ENCODE measurements around the gene WDR91.

The WDR91 gene

DNA sequence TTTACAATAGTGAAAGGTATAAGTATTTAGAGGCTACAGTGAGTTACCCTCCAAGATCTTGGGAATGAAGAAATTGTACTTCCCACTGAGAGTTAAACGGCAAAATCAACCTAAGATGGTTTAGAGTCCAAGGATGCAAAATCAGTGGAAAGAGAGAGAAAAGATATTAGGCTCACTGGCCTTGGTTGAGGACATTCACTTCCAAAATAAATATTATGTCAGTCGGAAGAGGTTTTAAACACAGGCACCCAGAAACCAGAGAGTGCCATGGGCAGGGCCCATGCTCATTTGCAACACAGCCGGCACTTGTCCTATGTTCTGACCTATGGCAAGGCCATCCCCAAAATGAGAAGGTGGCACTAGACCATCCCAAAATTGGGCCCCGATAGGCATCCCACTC, 3.9 kb upstream of the WDR91 start:
- no peak overlapping the region for H3K4me3 ChIP-seq (ENCODE audit: low read depth, low read length)
- TF ChIP-seq, protein P1, sequence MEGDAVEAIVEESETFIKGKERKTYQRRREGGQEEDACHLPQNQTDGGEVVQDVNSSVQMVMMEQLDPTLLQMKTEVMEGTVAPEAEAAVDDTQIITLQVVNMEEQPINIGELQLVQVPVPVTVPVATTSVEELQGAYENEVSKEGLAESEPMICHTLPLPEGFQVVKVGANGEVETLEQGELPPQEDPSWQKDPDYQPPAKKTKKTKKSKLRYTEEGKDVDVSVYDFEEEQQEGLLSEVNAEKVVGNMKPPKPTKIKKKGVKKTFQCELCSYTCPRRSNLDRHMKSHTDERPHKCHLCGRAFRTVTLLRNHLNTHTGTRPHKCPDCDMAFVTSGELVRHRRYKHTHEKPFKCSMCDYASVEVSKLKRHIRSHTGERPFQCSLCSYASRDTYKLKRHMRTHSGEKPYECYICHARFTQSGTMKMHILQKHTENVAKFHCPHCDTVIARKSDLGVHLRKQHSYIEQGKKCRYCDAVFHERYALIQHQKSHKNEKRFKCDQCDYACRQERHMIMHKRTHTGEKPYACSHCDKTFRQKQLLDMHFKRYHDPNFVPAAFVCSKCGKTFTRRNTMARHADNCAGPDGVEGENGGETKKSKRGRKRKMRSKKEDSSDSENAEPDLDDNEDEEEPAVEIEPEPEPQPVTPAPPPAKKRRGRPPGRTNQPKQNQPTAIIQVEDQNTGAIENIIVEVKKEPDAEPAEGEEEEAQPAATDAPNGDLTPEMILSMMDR (IDR thresholded peaks at IDR 0.05; ENCODE audit: borderline replicate concordance, insufficient read depth, low read depth, low read length) = no peak

DNA sequence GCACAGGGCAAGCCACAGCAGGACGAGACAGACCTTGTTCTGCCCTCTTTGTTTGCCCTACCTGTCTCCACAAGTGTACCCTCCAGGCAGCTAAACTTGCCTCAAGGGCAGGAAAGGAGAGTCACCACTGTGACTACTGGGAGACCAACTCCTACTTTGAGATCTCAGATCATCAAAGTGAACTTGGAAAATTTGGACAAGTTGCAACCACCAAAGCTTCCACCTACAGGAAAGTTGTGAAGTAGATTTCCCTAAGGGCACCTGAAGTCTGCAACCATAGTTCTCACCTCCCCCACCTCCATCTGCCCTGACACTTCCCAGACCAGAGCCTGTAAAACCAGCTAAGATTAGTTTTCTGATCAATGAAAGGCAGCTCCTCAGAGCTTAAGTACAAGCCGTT, 2.5 kb upstream of the WDR91 start:
- TF ChIP-seq, protein P1 (IDR thresholded peaks at IDR 0.05; ENCODE audit: borderline replicate concordance, insufficient read depth, low read depth, low read length) = no peak

DNA sequence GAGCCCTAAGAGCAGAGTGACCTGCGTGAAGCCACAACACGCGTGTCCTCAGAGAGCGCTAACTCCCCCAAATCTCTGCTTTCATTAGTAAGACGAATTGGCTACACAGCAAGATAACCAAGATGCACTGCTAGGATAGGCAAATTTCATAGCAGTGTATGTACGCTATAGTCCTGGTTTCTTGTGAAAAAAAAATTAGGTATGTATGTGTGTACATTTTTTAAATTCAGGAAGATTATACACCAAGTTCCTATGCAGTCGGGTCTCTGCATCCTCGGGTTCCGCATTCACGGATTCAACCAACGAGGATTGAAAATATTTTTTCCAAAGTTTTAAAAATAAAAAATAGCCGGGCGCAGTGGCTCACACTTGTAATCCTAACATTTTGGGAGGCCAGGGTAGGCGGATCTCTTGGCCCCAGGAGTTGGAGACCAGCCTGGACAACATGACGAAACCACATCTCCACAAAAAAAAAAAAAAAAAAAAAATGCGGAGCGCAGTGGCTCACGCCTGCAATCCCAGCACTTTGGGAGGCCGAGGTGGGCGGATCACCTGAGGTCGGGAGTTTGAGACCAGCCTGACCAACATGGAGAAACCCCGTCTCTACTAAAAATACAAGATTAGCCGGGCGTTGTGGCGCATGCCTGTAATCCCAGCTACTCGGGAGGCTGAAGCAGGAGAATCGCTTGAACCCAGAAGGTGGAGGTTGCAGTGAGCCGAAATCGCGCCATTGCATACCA, 790 bp upstream of the WDR91 start:
- H3K4me3 ChIP-seq (ENCODE audit: low read depth, low read length) = peak overlapping the region; percentile 79

More for the DNA sequence above, 2.5 kb upstream of the WDR91 start:
- no peak overlapping the region for H3K4me3 ChIP-seq (ENCODE audit: low read depth, low read length)

DNA sequence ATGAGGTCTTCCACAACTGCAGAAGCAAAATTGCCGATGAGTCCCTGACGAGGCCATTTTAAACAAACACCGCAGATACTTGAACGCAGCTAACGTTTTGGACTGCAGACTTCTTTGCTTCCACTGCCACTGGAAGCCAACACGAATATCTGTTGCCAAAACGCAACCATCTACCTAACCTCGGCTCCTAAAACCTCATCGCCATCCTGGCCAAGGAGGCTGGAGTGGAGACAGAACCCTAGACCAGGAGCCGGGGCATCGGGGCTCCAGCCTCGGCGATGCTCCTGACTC, 493 bp downstream of the WDR91 start:
- TF ChIP-seq, protein P1 (IDR thresholded peaks at IDR 0.05; ENCODE audit: borderline replicate concordance, insufficient read depth, low read depth, low read length) = no peak
- peak overlapping the region; percentile 93 for H3K4me3 ChIP-seq (ENCODE audit: low read depth, low read length)

DNA sequence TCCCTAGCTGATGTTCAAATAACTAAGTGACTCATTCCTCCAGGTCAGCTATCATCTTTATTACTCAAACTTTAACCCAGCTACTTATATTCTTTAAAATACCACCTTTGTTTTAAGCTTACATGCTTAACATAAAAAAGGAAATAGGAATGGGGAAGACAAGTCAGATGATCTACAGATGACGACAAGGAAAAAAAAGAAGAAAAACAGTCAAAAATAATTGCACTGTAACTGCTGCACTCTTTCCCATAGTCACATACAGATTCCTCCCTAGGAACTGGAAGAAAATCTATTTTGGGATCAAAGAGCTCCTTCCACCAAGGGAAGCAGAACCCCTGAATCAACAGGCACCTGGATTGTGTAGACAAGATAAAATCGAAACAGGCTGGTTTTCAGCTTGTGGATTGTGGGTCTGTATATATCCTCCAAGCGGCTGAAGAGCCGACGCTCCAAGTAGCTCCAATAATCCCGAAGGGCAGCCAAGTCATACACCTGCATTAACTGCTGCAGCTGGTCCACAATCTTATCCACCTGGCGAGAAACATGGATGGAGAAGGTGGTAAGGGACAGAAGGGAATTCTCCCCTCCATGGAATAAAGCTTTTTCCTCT, 2.0 kb downstream of the WDR91 start:
- no peak overlapping the region for H3K4me3 ChIP-seq (ENCODE audit: low read depth, low read length)
- TF ChIP-seq, protein P1 (IDR thresholded peaks at IDR 0.05; ENCODE audit: borderline replicate concordance, insufficient read depth, low read depth, low read length) = no peak

DNA sequence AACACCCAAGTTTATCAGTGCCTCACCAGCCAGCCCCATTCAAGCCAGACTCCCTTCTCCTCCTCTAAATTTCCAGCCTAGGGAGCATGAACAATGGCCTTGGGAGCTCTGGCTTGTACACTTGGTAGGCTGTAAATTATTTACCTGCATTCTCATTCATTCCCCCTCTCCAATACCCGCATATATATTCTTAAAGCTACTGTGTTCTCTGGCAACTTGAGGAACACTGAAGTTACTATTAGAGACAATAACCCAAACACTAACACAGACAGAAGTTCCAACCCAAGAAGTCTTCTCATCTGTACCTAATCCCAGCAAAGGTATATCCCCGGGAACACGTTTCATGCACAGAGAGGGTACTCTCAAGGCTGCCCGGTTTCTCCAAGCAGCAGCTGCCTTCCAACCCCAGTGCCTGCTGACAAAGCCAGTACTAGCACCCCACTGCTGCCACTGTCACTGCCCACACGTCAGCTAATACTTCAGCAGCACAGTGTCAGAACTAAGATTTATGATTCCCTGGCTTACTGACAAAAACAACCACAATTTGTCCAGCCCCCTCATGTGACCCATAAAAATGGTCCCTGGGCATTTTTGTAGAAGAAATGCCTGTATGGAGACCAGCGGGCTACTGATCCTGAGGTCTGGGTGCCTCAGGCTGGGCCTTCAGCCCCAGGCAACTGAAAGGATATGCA, 3.1 kb downstream of the WDR91 start:
- no peak overlapping the region for H3K4me3 ChIP-seq (ENCODE audit: low read depth, low read length)
- TF ChIP-seq, protein P1 (IDR thresholded peaks at IDR 0.05; ENCODE audit: borderline replicate concordance, insufficient read depth, low read depth, low read length) = no peak

DNA sequence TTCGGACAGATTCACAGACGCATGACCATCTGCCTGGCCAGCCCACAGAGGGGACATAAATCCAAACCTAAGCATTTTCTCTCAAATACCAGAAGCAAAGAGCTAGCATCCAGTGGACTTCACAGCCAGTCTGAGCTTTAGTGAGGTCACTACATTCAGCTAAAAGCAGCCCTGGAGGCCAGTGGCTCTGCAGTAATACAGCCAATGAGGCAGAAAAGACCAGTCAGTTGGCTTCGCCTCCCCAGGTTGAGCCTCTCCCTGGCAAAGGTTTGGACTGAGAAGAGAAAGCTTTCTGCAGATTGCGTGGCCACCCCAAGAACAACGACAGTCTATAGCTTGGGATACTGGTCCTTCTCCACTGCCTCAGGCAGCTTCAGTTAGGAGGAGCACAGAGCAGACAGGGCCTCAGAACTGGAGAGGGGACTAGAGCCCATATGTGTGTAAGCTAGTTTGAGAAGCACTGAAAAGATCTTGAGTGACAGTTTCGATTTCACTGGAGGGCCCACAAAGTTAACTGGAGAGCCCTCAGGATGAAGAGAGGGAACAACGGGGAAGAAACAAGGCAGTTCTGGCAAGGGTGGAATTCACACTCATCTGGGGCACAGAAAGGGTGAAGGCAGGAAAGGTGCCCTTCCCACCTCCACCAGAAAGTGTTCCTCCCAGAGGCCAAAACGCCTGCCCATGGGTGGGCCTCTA, 3.8 kb downstream of the WDR91 start:
- TF ChIP-seq, protein P1 (IDR thresholded peaks at IDR 0.05; ENCODE audit: borderline replicate concordance, insufficient read depth, low read depth, low read length) = no peak
- no peak overlapping the region for H3K4me3 ChIP-seq (ENCODE audit: low read depth, low read length)
